Measurements from ENCODE around the gene HSD11B2.

HSD11B2 gene

GRCh38 chr16:67397036-67397801, 33.7 kb upstream of the HSD11B2 start:
- H3K4me3 ChIP-seq (replicated peaks in 1 of 2; ENCODE audit: low read depth in 2 of 2, low read length in 2 of 2), result no peak overlapping the region
- TF ChIP-seq, protein P1, sequence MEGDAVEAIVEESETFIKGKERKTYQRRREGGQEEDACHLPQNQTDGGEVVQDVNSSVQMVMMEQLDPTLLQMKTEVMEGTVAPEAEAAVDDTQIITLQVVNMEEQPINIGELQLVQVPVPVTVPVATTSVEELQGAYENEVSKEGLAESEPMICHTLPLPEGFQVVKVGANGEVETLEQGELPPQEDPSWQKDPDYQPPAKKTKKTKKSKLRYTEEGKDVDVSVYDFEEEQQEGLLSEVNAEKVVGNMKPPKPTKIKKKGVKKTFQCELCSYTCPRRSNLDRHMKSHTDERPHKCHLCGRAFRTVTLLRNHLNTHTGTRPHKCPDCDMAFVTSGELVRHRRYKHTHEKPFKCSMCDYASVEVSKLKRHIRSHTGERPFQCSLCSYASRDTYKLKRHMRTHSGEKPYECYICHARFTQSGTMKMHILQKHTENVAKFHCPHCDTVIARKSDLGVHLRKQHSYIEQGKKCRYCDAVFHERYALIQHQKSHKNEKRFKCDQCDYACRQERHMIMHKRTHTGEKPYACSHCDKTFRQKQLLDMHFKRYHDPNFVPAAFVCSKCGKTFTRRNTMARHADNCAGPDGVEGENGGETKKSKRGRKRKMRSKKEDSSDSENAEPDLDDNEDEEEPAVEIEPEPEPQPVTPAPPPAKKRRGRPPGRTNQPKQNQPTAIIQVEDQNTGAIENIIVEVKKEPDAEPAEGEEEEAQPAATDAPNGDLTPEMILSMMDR (IDR thresholded peaks at IDR 0.05; ENCODE audit: low read depth, low read length), result no peak
- DNase-seq (ENCODE audit: low read depth in 2 of 2), result no peak

DNA sequence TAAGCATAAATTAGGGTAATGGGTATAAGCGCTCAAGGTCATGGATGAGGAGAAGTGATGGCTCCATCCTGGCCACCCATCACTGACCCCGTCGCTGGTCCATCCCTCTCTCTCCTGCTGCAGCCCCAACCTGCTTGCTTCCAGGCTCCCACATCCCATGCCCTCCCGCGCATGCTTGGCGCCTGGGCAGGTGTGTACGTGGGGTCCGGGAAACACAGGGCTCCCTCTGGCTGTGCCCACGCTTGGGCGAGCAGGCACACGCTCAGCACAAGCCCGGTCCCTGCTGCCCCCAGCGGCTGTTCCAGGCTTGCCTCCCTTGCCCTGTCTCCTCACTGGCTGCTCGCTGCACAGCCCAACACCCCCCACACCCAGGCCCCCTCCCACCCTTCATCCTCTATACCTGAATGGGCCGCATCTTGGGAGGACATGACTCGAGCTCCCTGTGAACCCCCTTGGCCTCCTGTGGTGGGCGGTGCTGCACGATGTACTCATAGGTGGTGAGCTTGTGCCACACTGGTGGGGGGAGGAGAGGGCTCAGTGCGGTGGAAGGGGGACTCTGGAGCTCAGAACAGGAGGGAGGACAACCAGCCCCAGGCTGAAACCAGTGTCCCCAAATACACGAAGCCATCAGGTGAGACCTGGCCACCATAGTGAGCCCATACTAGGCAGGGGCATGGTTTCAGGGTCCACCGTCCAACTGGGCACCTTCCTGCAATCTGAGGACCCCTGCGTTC, 32.9 kb upstream of the HSD11B2 start:
- H3K4me3 ChIP-seq (replicated peaks in 1 of 2; ENCODE audit: low read depth in 2 of 2, low read length in 2 of 2), result no peak overlapping the region
- no peak for DNase-seq (ENCODE audit: low read depth in 2 of 2)
- TF ChIP-seq, protein P1 (IDR thresholded peaks at IDR 0.05; ENCODE audit: low read depth, low read length), result no peak

GRCh38 chr16:67398546-67399217, 32.2 kb upstream of the HSD11B2 start:
- no peak overlapping the region for H3K4me3 ChIP-seq (replicated peaks in 1 of 2; ENCODE audit: low read depth in 2 of 2, low read length in 2 of 2)
- no peak for DNase-seq (ENCODE audit: low read depth in 2 of 2)
- TF ChIP-seq, protein P1 (IDR thresholded peaks at IDR 0.05; ENCODE audit: low read depth, low read length), result no peak

GRCh38 chr16:67399218-67399733, 31.6 kb upstream of the HSD11B2 start:
- peak in 1 of 2 donors; percentile 23 for DNase-seq (ENCODE audit: low read depth in 2 of 2)
- TF ChIP-seq, protein P1 (IDR thresholded peaks at IDR 0.05; ENCODE audit: low read depth, low read length), result peak; percentile 71
- H3K4me3 ChIP-seq (replicated peaks in 1 of 2; ENCODE audit: low read depth in 2 of 2, low read length in 2 of 2), result no peak overlapping the region

DNA sequence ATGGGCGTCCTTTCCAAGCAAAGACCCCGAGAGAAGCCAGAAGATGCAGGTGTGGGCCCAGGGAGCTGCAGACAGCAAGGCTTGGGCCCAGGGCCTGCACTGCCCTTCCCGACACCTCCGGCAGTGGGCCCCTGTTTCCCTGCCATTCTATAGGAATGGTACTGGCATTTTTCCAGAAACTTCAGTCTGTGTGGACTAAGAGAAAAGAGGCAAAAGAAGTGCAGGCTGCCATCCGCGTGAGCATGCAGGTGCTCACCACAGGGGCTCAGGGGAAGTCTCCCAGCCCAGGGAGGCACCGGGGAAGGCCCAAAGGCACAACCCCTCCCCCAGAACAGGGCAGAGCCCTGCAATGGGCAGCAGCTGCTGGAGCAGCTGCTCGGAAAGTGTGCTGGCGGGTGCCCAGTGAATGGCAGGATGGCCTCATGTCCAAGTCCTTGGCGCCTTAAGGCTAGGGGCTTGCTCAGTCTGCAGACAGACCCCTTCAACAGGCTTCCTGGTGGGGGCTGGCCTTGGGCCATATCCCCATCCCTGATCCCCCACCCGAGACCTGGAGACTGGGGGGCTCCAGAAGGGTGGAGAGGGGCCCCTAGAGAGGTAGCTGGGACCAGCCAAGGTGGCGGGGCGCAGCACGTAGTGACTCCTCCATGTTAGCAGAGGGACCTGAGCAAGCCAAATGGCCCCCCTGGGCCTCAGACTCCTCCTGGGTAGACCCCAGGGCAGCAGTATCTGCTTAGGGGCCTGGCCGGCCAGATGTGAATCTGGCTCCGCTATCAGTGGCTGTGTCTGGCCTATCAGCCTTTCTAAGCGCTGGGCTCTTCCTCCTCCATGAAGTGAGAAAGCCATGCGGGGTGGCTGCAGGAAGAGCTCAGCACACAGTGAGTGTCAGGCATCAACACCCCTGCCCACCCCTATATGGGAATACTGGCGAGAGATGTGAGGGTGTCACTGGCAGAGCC, 30.9 kb upstream of the HSD11B2 start:
- DNase-seq (ENCODE audit: low read depth in 2 of 2), result no peak
- H3K4me3 ChIP-seq (replicated peaks in 1 of 2; ENCODE audit: low read depth in 2 of 2, low read length in 2 of 2), result no peak overlapping the region
- TF ChIP-seq, protein P1 (IDR thresholded peaks at IDR 0.05; ENCODE audit: low read depth, low read length), result no peak

DNA sequence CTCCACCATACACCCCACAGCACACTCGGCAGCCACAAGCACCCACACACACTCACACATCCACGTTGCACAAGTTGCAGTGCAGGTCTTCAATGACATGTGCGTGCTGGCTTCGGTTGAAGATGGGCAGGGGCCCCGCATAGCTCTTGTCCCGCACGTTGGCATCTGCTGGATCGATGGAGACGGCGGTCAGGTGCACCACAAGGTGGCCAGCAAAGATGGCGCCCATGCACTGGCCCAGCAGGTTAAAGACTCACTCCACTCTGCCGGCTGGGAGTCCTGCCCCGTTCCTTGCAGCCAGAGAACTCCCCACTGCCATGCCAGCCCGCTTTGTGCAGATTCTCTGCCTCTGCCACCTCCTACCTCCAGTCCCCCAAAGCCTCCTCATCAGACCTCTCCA, 30.0 kb upstream of the HSD11B2 start:
- DNase-seq (ENCODE audit: low read depth in 2 of 2), result no peak
- no peak overlapping the region for H3K4me3 ChIP-seq (replicated peaks in 1 of 2; ENCODE audit: low read depth in 2 of 2, low read length in 2 of 2)

More for the DNA sequence above, 30.0 kb upstream of the HSD11B2 start:
- TF ChIP-seq, protein P1 (IDR thresholded peaks at IDR 0.05; ENCODE audit: low read depth, low read length), result no peak

Measured in cardiac fibroblast (primary cell).